Fibroblast of the aortic adventitia (primary cell): ENCODE results near the gene RSPO3. TPM values are rescaled to one million over a fixed set of nuclear protein-coding genes. Genes with fewer than 3 reads are reported as not detected.

Experiments
- DNase-seq: peaks from one replicate; pipeline ENCODE4 v3.0.0-alpha.2; 2010; ENCODE audit warnings: low read depth
- H3K4me3 ChIP-seq: 2 replicates; pipeline ENCODE4 v1.5.1; 2011; ENCODE audit warnings: low read depth, mild to moderate bottlenecking, control low read depth, low read length, moderate library complexity
- total RNA-seq: library from RNA; depleted of rRNA; stranded (reverse); fragments of >200 nt; gene quantifications from 2 replicates; pipeline ENCODE4 v1.2.3, GENCODE V29; 2012; ENCODE audit warnings: low replicate concordance
- TF ChIP-seq, protein P1 (sequence below): IDR thresholded peaks from 2 replicates; pipeline ENCODE4 v1.5.1; 2011; ENCODE audit warnings: mild to moderate bottlenecking, low read length, control low read depth, inconsistent platforms; ENCODE audit not compliant: insufficient read depth

Gene RSPO3
- total RNA-seq, 1 donor: 2.5 TPM

DNA sequence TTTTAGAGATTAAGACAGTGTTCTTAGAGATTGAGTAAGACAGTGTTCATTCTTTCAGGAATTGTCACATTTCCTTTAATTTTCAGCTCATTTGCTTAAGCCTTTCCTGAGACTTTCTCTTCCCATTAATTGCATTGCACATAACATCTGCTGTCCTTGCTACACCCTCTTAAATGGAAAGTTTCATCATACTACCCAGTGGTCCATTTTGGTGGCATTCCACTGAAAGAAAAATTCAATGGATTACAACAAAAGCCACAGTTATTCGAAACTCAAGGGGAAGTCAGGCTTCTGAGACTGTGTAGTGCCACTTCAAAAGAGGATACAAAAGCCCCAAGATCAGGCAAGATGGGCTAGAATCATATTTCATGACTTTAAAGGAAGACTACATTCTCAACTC lies 64.0 kb downstream of the RSPO3 start:
- TF ChIP-seq, protein P1, sequence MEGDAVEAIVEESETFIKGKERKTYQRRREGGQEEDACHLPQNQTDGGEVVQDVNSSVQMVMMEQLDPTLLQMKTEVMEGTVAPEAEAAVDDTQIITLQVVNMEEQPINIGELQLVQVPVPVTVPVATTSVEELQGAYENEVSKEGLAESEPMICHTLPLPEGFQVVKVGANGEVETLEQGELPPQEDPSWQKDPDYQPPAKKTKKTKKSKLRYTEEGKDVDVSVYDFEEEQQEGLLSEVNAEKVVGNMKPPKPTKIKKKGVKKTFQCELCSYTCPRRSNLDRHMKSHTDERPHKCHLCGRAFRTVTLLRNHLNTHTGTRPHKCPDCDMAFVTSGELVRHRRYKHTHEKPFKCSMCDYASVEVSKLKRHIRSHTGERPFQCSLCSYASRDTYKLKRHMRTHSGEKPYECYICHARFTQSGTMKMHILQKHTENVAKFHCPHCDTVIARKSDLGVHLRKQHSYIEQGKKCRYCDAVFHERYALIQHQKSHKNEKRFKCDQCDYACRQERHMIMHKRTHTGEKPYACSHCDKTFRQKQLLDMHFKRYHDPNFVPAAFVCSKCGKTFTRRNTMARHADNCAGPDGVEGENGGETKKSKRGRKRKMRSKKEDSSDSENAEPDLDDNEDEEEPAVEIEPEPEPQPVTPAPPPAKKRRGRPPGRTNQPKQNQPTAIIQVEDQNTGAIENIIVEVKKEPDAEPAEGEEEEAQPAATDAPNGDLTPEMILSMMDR: no peak
- H3K4me3 ChIP-seq: no peak overlapping the region
- peak; percentile 62 for DNase-seq

GRCh38 chr6:127185437-127185995 lies 67.0 kb downstream of the RSPO3 start:
- no peak for DNase-seq
- TF ChIP-seq, protein P1: no peak

DNA sequence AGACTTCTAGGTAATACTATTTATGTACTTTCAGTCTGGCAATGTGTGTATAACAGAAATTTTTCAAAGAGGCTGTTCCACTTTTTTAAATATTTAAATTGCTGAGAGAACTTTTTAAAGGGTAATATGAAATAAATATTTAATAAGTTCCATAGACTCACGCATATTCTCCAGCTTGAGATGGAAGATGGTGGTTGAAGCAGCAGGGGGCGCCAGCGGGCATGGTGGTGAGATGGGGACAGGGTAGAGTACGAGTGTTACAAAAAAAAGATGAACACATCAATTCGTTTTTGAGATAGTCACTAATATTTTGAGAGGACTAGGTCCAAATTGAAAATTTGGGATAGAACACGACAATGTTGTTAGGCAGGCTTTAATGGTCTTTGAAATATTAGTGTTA lies 68.4 kb downstream of the RSPO3 start:
- H3K4me3 ChIP-seq: no peak overlapping the region
- DNase-seq: no peak
- TF ChIP-seq, protein P1: peak; percentile 44

More at GRCh38 chr6:127185437-127185995, 67.0 kb downstream of the RSPO3 start:
- H3K4me3 ChIP-seq: no peak overlapping the region

GRCh38 chr6:127188744-127189143 lies 70.3 kb downstream of the RSPO3 start:
- DNase-seq: no peak
- no peak overlapping the region for H3K4me3 ChIP-seq
- TF ChIP-seq, protein P1: no peak

DNA sequence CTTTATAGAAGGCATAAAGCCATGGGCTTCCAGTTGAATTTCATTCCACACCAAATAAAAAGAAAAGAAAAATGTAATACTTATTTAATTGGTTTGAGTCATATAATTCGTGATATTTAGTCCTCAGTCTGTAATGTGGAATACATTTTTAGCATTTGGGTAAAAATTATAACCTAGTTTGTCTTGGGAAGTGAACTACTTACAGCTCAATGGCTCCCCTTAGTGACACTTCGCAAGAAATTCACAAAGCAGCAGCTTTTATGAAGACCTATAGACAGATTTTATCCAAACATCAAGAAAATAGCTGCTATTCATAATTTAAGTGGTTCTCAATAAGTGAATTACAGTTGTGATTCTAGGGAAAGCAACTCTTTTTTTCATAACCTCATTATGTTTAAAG lies 72.1 kb downstream of the RSPO3 start:
- peak; percentile 76 for DNase-seq
- TF ChIP-seq, protein P1: peak; percentile 69
- no peak overlapping the region for H3K4me3 ChIP-seq

DNA sequence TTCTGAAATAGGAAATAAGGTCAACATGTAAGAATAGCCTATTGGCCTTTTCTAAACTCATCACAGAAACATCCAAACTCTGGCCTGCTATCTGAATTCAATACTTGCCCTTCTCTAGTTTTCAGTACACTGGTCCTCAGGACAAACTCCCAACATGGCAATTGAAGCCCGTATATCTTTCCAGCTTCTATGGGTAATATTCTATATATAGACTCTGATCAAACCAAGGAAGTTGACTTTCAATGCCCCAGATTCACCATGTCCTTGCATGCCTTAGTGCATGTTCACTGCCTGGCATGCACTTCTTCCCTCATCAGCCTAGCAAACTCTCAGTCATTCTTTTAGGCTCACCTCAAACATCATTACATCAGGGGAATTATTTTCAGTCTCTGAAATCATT lies 73.2 kb downstream of the RSPO3 start:
- TF ChIP-seq, protein P1: no peak
- no peak overlapping the region for H3K4me3 ChIP-seq
- DNase-seq: peak; percentile 63
